A673 (cell line): ENCODE data around the gene GLIS2. TPM values are rescaled to one million over a fixed set of nuclear protein-coding genes. Genes with fewer than 3 reads are reported as not detected.

Experiments used
- BruUV-seq: library from RNA; stranded (reverse); fragments of 400-500 nt; replicated peaks from 2 replicates; lab custom pipeline; 2021; lab: Mats Ljungman, UMichigan
- CTCF ChIA-PET: fragments of 300-600 bp; sonication (Branson Sonifier 250); formaldehyde crosslinking; loops from one replicate; lab custom pipeline; 2022; ENCODE audit warnings: antibody characterized with exemption; lab: Charles Lee
- POLR2A ChIA-PET: fragments of 300-600 bp; sonication (Branson Sonifier 250); formaldehyde crosslinking; loops from one replicate; lab custom pipeline; 2022; ENCODE audit warnings: antibody characterized with exemption; ENCODE audit not compliant: low non-redundant PET; lab: Charles Lee
- DNase-seq: peaks from one replicate; pipeline ENCODE4 v3.0.0-alpha.2; 2015; ENCODE audit warnings: low spot score
- H3K27ac ChIP-seq: fragments of 200-600 bp; sonication (generic); 2 replicates; pipeline ENCODE4 v1.5.1; 2016; ENCODE audit warnings: mixed run types, low read depth, mild to moderate bottlenecking, mixed read lengths, antibody characterized with exemption, low read length; ENCODE audit not compliant: poor library complexity, severe bottlenecking
- H3K27me3 ChIP-seq: fragments of 200-600 bp; sonication (generic); replicated peaks from 2 replicates; pipeline ENCODE4 v1.6.1; 2017; ENCODE audit warnings: mixed run types, low read depth, mild to moderate bottlenecking, mixed read lengths, antibody characterized with exemption, low read length; ENCODE audit not compliant: insufficient read depth, poor library complexity
- H3K36me3 ChIP-seq: fragments of 200-600 bp; sonication (generic); 2 replicates; pipeline ENCODE4 v1.6.1; 2016; ENCODE audit warnings: mixed run types, mild to moderate bottlenecking, mixed read lengths, antibody characterized with exemption, low read length; ENCODE audit not compliant: insufficient read depth, poor library complexity, severe bottlenecking
- H3K4me1 ChIP-seq: fragments of 200-600 bp; sonication (generic); 2 replicates; pipeline ENCODE4 v1.6.1; 2017; ENCODE audit warnings: mixed run types, mild to moderate bottlenecking, mixed read lengths, antibody characterized with exemption, low read length; ENCODE audit not compliant: insufficient read depth, poor library complexity, severe bottlenecking
- H3K4me3 ChIP-seq: fragments of 200-600 bp; sonication (generic); 2 replicates; pipeline ENCODE4 v1.5.1; 2016; ENCODE audit warnings: low read depth, mixed run types, mild to moderate bottlenecking, mixed read lengths, low read length; ENCODE audit not compliant: poor library complexity, severe bottlenecking
- H3K9me3 ChIP-seq: fragments of 200-600 bp; sonication (generic); 2 replicates; pipeline ENCODE4 v1.6.1; 2016; ENCODE audit warnings: mixed run types, low read depth, mild to moderate bottlenecking, mixed read lengths, antibody characterized with exemption, low read length; ENCODE audit not compliant: poor library complexity, severe bottlenecking
- EZH2 ChIP-seq: fragments of 200-600 bp; sonication (generic); IDR thresholded peaks from 2 replicates; pipeline ENCODE4 v1.6.1; 2017; ENCODE audit warnings: borderline replicate concordance, low read depth, mild to moderate bottlenecking, mixed read lengths, antibody characterized with exemption, low read length; ENCODE audit not compliant: poor library complexity, severe bottlenecking
- intact Hi-C: fragments of 100-400 bp; cut with micrococcal nuclease; formaldehyde crosslinking; loops from one replicate; pipeline ENCODE4 v1.10.0; 2022; ENCODE audit not compliant: unreplicated experiment
- total RNA-seq: library from RNA; stranded (reverse); gene quantifications from 2 replicates; pipeline ENCODE4 v1.2.3, GENCODE V29; 2021
- TF ChIP-seq, protein P1 (sequence below): fragments of 300-800, 200-600 bp; sonication (generic); conservative IDR thresholded peaks from 2 replicates; pipeline ENCODE4 v1.5.1; 2017; ENCODE audit warnings: low read depth, mild to moderate bottlenecking, antibody characterized with exemption, low read length, moderate library complexity, mixed read lengths

GLIS2 gene
- total RNA-seq, 1 experiment from 2014 or later = 10.6 TPM

DNA sequence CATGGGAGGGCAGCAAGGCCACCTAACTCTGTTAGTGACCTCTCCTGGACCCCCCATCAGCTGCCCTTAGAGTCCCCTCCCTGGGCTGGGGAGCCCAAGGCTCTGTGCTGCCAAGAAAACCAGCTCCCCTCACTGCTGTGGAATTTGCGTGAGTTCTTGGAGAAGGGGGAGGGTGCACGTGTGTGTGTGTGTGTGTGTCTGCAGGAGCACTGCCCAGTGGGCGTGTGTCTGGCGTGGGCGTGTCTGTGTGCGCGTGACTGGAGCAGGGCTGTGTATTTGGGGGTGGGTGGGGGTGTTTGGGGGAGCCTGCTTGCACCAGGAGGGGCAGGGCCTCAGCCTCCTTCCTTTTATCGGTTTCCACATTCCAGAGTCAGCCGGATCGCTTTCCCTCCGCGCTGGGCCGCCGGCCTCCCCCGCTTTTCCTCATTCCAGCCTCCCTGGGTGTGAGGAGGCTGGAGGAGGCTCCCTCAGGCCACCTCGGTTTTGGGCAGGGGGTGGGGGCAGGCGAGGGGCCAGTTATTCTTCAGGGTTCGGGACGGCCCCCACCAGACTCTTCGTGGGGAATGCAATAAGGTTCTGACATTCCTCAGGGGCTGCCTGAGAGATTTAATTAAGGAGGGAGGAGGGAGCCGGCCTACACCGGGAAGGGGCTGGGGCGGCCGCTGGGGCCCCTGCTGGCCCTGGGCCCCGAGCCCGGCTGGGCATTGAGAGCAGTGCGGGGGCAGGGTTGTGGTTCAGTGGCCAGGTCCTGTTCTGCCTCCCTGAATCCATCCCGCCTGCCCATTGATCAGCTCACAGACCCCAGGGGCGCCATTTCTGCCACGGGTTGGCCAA is 58.3 kb downstream of the GLIS2 start:
- Histone ChIP-seq H3K36me3 (no peaks in the 10 kb centered on the region), H3K27ac (peak overlapping the region; percentile 53), H3K9me3 (no peaks in the 10 kb centered on the region), H3K4me1 (peaks cover 31% of the 10 kb centered on the region), H3K27me3 (no peaks in the 10 kb centered on the region), H3K4me3 (peak overlapping the region; percentile 68)
- TF ChIP-seq EZH2 = no peak
- TF ChIP-seq, protein P1, sequence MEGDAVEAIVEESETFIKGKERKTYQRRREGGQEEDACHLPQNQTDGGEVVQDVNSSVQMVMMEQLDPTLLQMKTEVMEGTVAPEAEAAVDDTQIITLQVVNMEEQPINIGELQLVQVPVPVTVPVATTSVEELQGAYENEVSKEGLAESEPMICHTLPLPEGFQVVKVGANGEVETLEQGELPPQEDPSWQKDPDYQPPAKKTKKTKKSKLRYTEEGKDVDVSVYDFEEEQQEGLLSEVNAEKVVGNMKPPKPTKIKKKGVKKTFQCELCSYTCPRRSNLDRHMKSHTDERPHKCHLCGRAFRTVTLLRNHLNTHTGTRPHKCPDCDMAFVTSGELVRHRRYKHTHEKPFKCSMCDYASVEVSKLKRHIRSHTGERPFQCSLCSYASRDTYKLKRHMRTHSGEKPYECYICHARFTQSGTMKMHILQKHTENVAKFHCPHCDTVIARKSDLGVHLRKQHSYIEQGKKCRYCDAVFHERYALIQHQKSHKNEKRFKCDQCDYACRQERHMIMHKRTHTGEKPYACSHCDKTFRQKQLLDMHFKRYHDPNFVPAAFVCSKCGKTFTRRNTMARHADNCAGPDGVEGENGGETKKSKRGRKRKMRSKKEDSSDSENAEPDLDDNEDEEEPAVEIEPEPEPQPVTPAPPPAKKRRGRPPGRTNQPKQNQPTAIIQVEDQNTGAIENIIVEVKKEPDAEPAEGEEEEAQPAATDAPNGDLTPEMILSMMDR = no peak
- DNase-seq = peak; percentile 52
- POLR2A ChIA-PET = no interaction called here
- intact Hi-C loops = no loop called here
- BruUV-seq = no TSS peak
- CTCF ChIA-PET = interaction anchor here (0.9 to 1.5 kb wide), 2 partner anchors 28 to 175 kb away, joined by 4 to 5 read pairs; no protein-coding TSS in a partner anchor

DNA sequence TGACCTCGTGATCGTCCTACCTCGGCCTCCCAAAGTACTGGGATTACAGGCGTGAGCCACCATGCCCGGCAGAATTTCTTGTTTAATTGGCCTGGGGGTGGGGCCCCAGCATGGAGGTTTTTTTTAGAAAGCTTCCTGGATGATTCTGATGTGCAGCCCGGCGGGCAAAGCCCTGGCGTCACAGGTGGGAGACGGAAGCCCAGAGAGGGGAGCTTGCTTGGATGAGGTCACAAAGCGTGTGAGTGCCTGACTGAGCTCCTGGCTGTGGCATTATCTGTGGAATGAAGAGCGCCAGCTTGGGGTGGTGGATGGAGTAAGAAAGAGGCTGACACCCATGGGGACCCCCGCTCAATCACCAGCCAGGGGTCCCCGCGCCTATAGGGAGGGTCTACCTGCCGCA is 59.9 kb downstream of the GLIS2 start:
- H3K4me1 ChIP-seq = peaks cover 31% of the 10 kb centered on the region
- intact Hi-C loops = no loop called here
- H3K4me3 ChIP-seq = no peak overlapping the region
- POLR2A ChIA-PET = interaction anchor here (0.6 kb wide), 1 partner anchor 32 kb away, joined by 3 read pairs; no protein-coding TSS in a partner anchor
- H3K9me3 ChIP-seq = no peaks in the 10 kb centered on the region
- H3K27me3 ChIP-seq = no peaks in the 10 kb centered on the region
- CTCF ChIA-PET = interaction anchor here (0.9 kb wide), 1 partner anchor 122 kb away, joined by 4 read pairs; no protein-coding TSS in a partner anchor
- no peak overlapping the region for H3K27ac ChIP-seq
- no TSS peak for BruUV-seq
- TF ChIP-seq, protein P1 = no peak
- TF ChIP-seq EZH2 = no peak
- no peaks in the 10 kb centered on the region for H3K36me3 ChIP-seq
- DNase-seq = no peak

DNA sequence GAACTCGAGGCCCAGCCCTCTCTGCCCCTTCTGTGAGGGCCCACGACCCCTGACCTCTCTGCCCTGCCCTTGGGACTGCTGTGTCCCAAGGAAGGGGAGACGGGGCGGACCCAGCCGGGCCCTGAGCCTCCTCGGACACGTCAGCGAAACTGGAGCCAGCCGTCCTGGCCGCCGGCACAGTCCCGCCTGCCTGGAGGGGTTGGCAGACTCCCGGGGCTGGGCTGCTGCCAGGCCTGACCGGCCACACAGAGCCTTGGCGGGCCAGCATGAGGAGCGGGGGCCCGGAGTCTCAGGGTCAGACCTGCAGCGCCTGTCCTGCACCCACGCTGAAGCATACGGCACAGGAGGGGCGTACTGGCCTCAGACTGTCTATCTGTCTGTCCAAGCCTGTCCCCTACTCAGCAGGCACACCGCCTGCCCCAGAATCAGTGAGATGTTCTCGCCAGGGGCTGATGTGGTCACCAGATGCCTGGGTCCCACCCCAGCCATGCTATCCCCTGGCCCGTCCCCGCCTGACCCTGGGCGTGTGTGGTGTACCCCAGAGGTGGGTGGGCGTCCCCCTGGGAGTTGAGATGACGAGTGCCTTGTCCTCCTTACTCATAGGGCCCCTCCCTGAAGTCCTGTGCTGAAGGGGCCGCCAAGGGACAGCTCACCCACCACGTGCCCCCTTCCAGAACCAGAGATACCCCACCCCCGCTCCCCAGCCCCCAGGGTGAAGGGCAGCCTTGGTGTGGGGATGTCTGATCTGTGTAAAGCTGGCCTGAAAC is 60.4 kb downstream of the GLIS2 start:
- no TSS peak for BruUV-seq
- POLR2A ChIA-PET = interaction anchor here (0.7 kb wide), 1 partner anchor 15 kb away, joined by 3 read pairs; no protein-coding TSS in a partner anchor
- peaks cover 31% of the 10 kb centered on the region for H3K4me1 ChIP-seq
- H3K9me3 ChIP-seq = no peaks in the 10 kb centered on the region
- DNase-seq = no peak
- TF ChIP-seq, protein P1 = no peak
- TF ChIP-seq EZH2 = no peak
- H3K27ac ChIP-seq = no peak overlapping the region
- H3K27me3 ChIP-seq = no peaks in the 10 kb centered on the region
- H3K36me3 ChIP-seq = no peaks in the 10 kb centered on the region
- intact Hi-C loops = no loop called here
- CTCF ChIA-PET = interaction anchor here (0.9 kb wide), 1 partner anchor 122 kb away, joined by 4 read pairs; no protein-coding TSS in a partner anchor
- H3K4me3 ChIP-seq = no peak overlapping the region
